Measurements from ENCODE around the gene PSMG3. TPM values are rescaled to one million over a fixed set of nuclear protein-coding genes. Genes with fewer than 3 reads are reported as not detected.

Gene PSMG3
- total and polyA plus RNA-seq, 2 of the 8 experiments (the other 6 are each of a cell fraction or from before 2014, with no cell fraction given) = 30.2 to 62.0 TPM

DNA sequence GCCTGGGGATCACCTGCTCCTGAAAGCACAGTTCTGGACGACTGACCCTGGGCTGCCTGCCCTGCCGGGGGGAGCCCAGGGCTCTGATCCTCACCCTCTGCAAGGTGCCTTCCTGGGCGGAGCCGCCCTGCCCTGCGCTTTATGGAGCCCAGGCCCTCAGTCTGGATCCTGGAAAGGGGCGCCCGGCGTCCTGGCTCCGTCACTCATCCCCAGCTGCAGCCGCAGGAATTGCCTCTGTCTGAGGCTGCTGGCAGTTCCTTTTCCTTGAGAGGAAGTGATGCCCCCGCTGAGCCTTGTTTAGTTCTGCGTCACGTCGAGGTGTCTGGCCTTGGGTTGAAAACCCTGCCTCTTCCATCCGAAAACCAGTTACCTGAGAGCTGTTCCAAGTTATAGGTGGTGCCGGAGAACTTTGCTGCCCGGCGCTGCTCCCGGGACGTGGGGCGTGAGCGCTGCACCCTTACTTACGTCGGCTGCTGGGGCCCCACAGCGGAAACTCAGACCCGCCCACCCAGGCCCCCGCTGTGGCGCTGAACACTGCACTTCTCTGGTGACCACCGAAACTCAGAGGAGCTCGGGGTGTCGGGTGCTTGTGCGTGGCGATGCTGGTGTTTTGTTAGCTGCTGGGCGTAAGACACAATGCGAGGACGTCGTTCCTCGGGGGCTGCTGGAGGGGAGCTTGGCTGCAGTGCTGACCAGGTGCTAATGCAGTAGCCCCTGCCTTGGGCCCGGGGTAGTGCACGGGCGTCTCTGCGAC is 34.0 kb downstream of the PSMG3 start:
- H3K56ac ChIP-seq (replicated peaks; ENCODE audit: insufficient read length, low read depth, low read length) = no peak overlapping the region
- H4K8ac ChIP-seq (ENCODE audit: extremely low read depth, insufficient read depth, low read length) = no peak overlapping the region
- no peak overlapping the region for H4K91ac ChIP-seq (replicated peaks; ENCODE audit: insufficient read length, low read length)
- no peak overlapping the region for H2BK12ac ChIP-seq (ENCODE audit: low read depth, low read length)
- H3K27me3 ChIP-seq (replicated peaks in 1 of 4; ENCODE audit: control insufficient read depth in 3 of 4, extremely low read depth in 1 of 4, insufficient read depth in 3 of 4, low read length in 3 of 4) = no peaks in the 10 kb centered on the region; a peak in 2 of 7 replicates
- H3K23ac ChIP-seq (ENCODE audit: insufficient read length) = no peak overlapping the region
- no peaks in the 10 kb centered on the region for H3K9me3 ChIP-seq (ENCODE audit: insufficient read depth in 2 of 2, low read depth in 1 of 2, low read length in 1 of 2)
- H2BK20ac ChIP-seq (ENCODE audit: low read length) = no peak overlapping the region
- CTCF ChIA-PET (ENCODE audit: partially characterized antibody) = interaction anchor here (0.6 to 3.7 kb wide), 7 partner anchors 10 to 327 kb away, joined by 3 to 18 read pairs (median 7); partner anchors contain the start of genes INTS1 and TMEM184A
- H3K18ac ChIP-seq (ENCODE audit: extremely low read depth, low read length) = no peak overlapping the region
- POLR2A ChIA-PET (ENCODE audit: partially characterized antibody) = interaction anchor here (1.0 to 4.9 kb wide), 5 partner anchors 8 to 45 kb away, joined by 3 to 26 read pairs (median 5); no protein-coding TSS in a partner anchor
- 87% methylated on average over 35 of the region's 42 CpGs; no CpG with 5 or more reads in 1 of the 2 experiments for WGBS, 2 experiments (ENCODE audit: extremely low coverage in 1 of 2, insufficient coverage in 1 of 2, insufficient read length in 1 of 2, insufficient replicate concordance in 2 of 2, low coverage in 1 of 2, low lambda C conversion rate in 2 of 2, missing lambda C conversion rate in 1 of 2)
- no peak overlapping the region for H2AK5ac ChIP-seq (ENCODE audit: low read depth, low read length)
- H3K4me3 ChIP-seq (ENCODE audit: extremely low read depth in 1 of 4, insufficient read depth in 2 of 4, low read depth in 3 of 4, low read length in 4 of 4) = no peak overlapping the region
- peaks cover 15 to 26% of the 10 kb centered on the region in 2 experiments for H4K20me1 ChIP-seq (replicated peaks in 1 of 2; ENCODE audit: control insufficient read depth in 1 of 2, insufficient read depth in 2 of 2, low read length in 2 of 2)
- H3K79me1 ChIP-seq (ENCODE audit: low read depth, low read length) = peaks cover 23% of the 10 kb centered on the region
- no peak overlapping the region for H3K4ac ChIP-seq (replicated peaks; ENCODE audit: insufficient read length, low read depth, low read length)
- H3K4me2 ChIP-seq (ENCODE audit: insufficient read depth in 1 of 2, low read depth in 2 of 2, low read length in 2 of 2) = peak overlapping the region; percentile 4 to 63; a peak in 2 of 4 replicates
- peaks cover 0 to 71% of the 10 kb centered on the region in 2 experiments; a peak in 3 of 4 replicates for H3K79me2 ChIP-seq (ENCODE audit: control insufficient read depth in 1 of 2, insufficient read depth in 2 of 2, low read length in 2 of 2)
- no peak overlapping the region for H3K14ac ChIP-seq (ENCODE audit: insufficient read length)
- H2BK120ac ChIP-seq (replicated peaks; ENCODE audit: low read depth, low read length) = no peak overlapping the region
- peaks cover 6% of the 10 kb centered on the region; the same call in 1 of the 2 replicates for H3K23me2 ChIP-seq (ENCODE audit: low read depth, low read length)
- FAIRE-seq (no peak), DNase-seq (ENCODE audit: low read depth in 1 of 2, low spot score in 2 of 2) (peak in 1 of 2 experiments; percentile 51)
- H2AFZ ChIP-seq (ENCODE audit: low read length) = no peak overlapping the region
- 0 out of 2 replicates have a peak overlapping the region, but pooled peaks have one; percentile 18 for H2BK15ac ChIP-seq (ENCODE audit: low read length)
- no peak overlapping the region for H3K27ac ChIP-seq (ENCODE audit: low read depth, low read length)
- H2BK5ac ChIP-seq (ENCODE audit: low read depth, low read length) = no peak overlapping the region
- TF ChIP-seq TEAD4 (IDR thresholded peaks at IDR 0.05; ENCODE audit: low read depth, low read length) = no peak
- peaks cover 0 to 13% (median 0%) of the 10 kb centered on the region in 4 experiments; a peak in 4 of 8 replicates for H3K36me3 ChIP-seq (ENCODE audit: control insufficient read depth in 2 of 4, insufficient read depth in 4 of 4, low read length in 3 of 4)
- no peak overlapping the region for H4K5ac ChIP-seq (ENCODE audit: insufficient read length, low read depth, low read length)
- no peak overlapping the region for H3K9ac ChIP-seq (replicated peaks in 1 of 4; ENCODE audit: extremely low read depth in 1 of 4, low read depth in 3 of 4, low read length in 3 of 4)
- H3K4me1 ChIP-seq (replicated peaks in 1 of 4; ENCODE audit: control insufficient read depth in 3 of 4, insufficient read depth in 4 of 4, low read length in 3 of 4) = peaks cover 13 to 45% (median 32%) of the 10 kb centered on the region in 4 experiments
